Muscle layer of colon (tissue), 2 donors: ENCODE data around the gene PAX6.

Source experiments
- H3K27ac ChIP-seq: one replicate; pipeline ENCODE4 v1.7.0; 2013; ENCODE audit warnings: low read depth, mild to moderate bottlenecking, low read length, moderate library complexity
- H3K27me3 ChIP-seq, 2 donors: one replicate each; pipeline ENCODE4 v1.7.0; 2013; ENCODE audit warnings: low read length in 2 of 2, mild to moderate bottlenecking in 2 of 2; ENCODE audit not compliant: insufficient read depth in 2 of 2, control insufficient read depth in 1 of 2
- H3K36me3 ChIP-seq: one replicate; pipeline ENCODE4 v1.7.0; 2013; ENCODE audit warnings: mild to moderate bottlenecking, low read length; ENCODE audit not compliant: insufficient read depth
- H3K4me1 ChIP-seq: one replicate; pipeline ENCODE4 v1.7.0; 2013; ENCODE audit warnings: mild to moderate bottlenecking, low read length; ENCODE audit not compliant: insufficient read depth
- H3K4me3 ChIP-seq, 2 donors: one replicate each; pipeline ENCODE4 v1.7.0; 2013; ENCODE audit warnings: low read length in 2 of 2, low read depth in 1 of 2, mild to moderate bottlenecking in 1 of 2, moderate library complexity in 1 of 2
- H3K9ac ChIP-seq: one replicate; pipeline ENCODE4 v1.7.0; 2013; ENCODE audit warnings: low read length
- H3K9me3 ChIP-seq: one replicate; pipeline ENCODE4 v1.7.0; 2013; ENCODE audit warnings: mild to moderate bottlenecking, low read length
- donor health status: abdominal sarcoma.
- donor health status: Adenocarcinoma of cecum.

PAX6 gene

GRCh38 chr11:31790649-31791048 lies 20.5 kb downstream of the PAX6 start:
- H3K9me3 ChIP-seq = no peaks in the 10 kb centered on the region
- H3K9ac ChIP-seq = no peak overlapping the region
- H3K4me3 ChIP-seq = no peak overlapping the region
- H3K27me3 ChIP-seq = peaks cover 0 to 6% of the 10 kb centered on the region in 2 donors
- peaks cover 3% of the 10 kb centered on the region for H3K4me1 ChIP-seq
- H3K36me3 ChIP-seq = no peaks in the 10 kb centered on the region
- no peak overlapping the region for H3K27ac ChIP-seq

- Histone ChIP-seq H3K4me3 (no peak overlapping the region), H3K27me3 (no peaks in the 10 kb centered on the region), H3K4me1 (peaks cover 3% of the 10 kb centered on the region), H3K9me3 (no peaks in the 10 kb centered on the region), H3K27ac (no peak overlapping the region), H3K36me3 (no peaks in the 10 kb centered on the region), H3K9ac (no peak overlapping the region)
These were observed 23.0 kb downstream of the PAX6 start for GRCh38 chr11:31788085-31788484.

GRCh38 chr11:31786996-31787685 lies 24.0 kb downstream of the PAX6 start:
- no peak overlapping the region for H3K9ac ChIP-seq
- no peaks in the 10 kb centered on the region for H3K27me3 ChIP-seq
- H3K4me1 ChIP-seq = peaks cover 3% of the 10 kb centered on the region
- no peaks in the 10 kb centered on the region for H3K36me3 ChIP-seq
- H3K4me3 ChIP-seq = no peak overlapping the region
- no peak overlapping the region for H3K27ac ChIP-seq
- H3K9me3 ChIP-seq = no peaks in the 10 kb centered on the region

DNA sequence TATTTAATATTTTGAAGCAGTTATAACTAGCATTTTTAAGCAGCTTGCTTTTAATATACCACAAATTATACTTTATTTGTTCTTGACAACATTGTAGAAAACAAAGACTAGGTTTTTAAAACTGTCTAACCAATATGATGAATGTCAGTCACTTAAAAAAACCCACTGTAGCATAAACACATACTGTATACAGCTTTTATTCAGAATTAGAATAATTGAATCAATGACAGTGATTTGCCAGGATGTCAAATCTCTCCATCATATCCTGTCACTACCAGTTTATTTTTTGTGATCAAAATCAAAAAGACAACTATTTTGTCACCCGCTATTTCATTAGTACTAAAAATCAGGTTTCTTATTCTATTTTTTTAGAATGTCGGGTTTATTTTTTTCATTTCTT lies 26.5 kb downstream of the PAX6 start:
- Histone ChIP-seq H3K27ac (no peak overlapping the region), H3K9ac (no peak overlapping the region), H3K27me3 (no peaks in the 10 kb centered on the region), H3K4me3 (no peak overlapping the region), H3K36me3 (no peaks in the 10 kb centered on the region), H3K4me1 (no peaks in the 10 kb centered on the region), H3K9me3 (no peaks in the 10 kb centered on the region)

DNA sequence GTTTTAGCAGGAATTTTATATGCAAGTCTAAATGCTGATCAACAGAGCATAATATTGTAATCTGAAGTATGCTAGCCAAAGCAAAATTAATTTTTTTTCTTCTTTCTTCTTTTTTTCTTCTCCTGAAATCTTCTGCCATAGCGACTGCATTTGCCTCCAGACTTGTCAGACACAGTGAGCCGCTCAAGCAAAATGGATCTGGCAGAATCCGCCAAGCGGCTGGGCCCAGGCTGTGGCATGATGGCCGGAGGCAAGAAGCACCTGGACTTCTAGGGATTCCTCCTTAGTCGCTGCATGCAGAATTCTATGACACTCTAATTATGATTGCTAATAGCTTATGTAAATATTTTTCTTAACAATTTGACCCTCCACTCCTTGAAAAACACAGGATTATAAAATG lies 27.9 kb downstream of the PAX6 start:
- Histone ChIP-seq H3K9me3 (no peaks in the 10 kb centered on the region), H3K27me3 (no peaks in the 10 kb centered on the region)

DNA sequence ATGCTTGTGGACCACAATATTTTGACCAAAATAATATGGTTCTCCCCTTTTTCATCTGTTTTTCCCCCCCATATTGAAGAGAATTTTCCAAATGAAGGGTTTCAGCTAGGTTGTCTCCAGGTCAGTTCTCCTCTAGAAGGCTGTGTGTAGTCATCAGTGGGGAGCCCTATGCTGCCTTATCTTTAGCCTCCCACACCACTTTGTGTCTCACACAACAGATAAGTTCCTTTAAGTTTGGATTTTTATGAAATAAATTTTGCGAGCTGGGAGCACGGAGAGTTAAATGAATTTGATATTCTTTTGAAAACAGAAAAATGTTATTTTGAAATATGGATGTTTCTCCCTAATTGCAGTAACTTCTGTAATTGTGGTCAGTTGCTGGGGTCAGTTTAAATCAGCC lies 28.9 kb downstream of the PAX6 start:
- H3K4me3 ChIP-seq = no peak overlapping the region
- H3K27ac ChIP-seq = no peak overlapping the region
- no peaks in the 10 kb centered on the region for H3K36me3 ChIP-seq
- no peaks in the 10 kb centered on the region for H3K4me1 ChIP-seq
- H3K9me3 ChIP-seq = no peaks in the 10 kb centered on the region
- no peak overlapping the region for H3K9ac ChIP-seq
- H3K27me3 ChIP-seq = no peaks in the 10 kb centered on the region

More for the DNA sequence above, 27.9 kb downstream of the PAX6 start:
- no peaks in the 10 kb centered on the region for H3K4me1 ChIP-seq
- no peak overlapping the region for H3K27ac ChIP-seq
- no peak overlapping the region for H3K4me3 ChIP-seq
- no peak overlapping the region for H3K9ac ChIP-seq
- H3K36me3 ChIP-seq = no peaks in the 10 kb centered on the region

DNA sequence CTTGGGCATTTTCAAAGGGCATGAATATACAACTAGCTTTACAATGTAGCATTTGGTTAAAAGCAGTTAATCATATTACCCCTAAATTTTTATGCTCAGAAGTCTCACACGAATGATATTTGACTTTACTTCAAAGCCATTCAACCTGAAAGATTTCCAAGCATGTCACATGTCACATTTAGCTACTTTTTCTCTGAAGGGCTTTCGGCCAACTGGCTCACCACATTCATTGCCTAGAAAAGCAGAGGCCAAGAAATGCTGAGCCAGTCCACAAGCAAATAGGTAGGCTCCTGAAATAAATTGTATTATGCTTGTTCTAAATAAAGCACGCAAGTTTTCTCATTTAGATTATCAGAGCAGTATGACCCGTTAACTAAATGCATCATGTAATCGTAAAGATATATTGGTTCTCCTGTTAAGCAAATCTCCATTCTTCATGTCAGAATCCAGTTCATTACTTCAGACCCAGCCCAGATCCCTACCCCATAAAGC lies 30.6 kb downstream of the PAX6 start:
- Histone ChIP-seq H3K27ac (no peak overlapping the region), H3K36me3 (no peaks in the 10 kb centered on the region), H3K27me3 (no peaks in the 10 kb centered on the region), H3K9me3 (no peaks in the 10 kb centered on the region), H3K9ac (no peak overlapping the region), H3K4me3 (no peak overlapping the region), H3K4me1 (no peaks in the 10 kb centered on the region)

- no peaks in the 10 kb centered on the region for H3K4me1 ChIP-seq
- no peaks in the 10 kb centered on the region for H3K27me3 ChIP-seq
- no peaks in the 10 kb centered on the region for H3K9me3 ChIP-seq
- no peak overlapping the region for H3K27ac ChIP-seq
- H3K36me3 ChIP-seq = no peaks in the 10 kb centered on the region
- no peak overlapping the region for H3K4me3 ChIP-seq
- no peak overlapping the region for H3K9ac ChIP-seq
These were observed 31.0 kb downstream of the PAX6 start for GRCh38 chr11:31780078-31780477.

DNA sequence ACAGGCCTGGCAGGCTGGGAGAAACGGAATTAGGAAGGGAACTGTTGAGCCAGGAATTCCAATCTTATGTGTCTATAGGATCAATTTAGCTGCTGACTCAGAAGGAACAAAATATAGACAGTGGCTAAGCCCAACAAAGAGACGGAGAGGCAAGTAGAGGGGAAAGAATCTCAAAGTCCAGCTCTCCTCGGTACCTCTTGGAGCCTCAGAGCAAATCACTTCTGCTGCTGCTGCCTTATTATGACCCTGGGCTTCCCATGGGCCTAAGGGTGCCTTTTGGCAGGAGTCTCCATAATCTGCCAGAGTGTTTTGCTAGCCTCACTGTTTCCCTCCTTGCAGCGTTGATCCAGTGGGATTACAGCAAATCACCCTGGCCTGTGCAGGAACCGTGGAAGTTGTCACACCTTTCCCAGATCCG lies 31.7 kb downstream of the PAX6 start:
- H3K4me3 ChIP-seq = no peak overlapping the region
- no peaks in the 10 kb centered on the region for H3K27me3 ChIP-seq
- no peak overlapping the region for H3K27ac ChIP-seq
- H3K9ac ChIP-seq = no peak overlapping the region
- no peaks in the 10 kb centered on the region for H3K4me1 ChIP-seq
- H3K36me3 ChIP-seq = no peaks in the 10 kb centered on the region
- H3K9me3 ChIP-seq = no peaks in the 10 kb centered on the region

DNA sequence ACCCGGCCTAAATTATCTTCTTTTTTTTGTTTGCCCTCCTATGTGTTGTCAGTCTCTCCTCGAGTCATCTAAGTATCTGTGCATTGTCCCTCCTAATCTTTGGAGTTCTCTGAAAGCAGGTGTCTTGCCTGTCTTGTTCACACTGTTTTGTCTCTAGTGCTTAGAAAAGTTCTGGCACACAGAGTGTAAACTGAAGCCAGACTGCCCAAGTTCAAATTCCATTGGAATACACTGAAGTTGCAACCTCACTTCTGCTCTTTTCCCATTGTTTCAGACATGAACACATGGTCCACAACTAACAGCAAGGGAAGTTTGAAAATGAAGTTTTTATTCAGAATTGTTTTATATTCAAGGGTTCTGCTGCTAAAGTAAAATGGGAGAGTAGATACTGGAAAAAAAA lies 38.7 kb downstream of the PAX6 start:
- no peaks in the 10 kb centered on the region for H3K4me1 ChIP-seq
- no peak overlapping the region for H3K27ac ChIP-seq

DNA sequence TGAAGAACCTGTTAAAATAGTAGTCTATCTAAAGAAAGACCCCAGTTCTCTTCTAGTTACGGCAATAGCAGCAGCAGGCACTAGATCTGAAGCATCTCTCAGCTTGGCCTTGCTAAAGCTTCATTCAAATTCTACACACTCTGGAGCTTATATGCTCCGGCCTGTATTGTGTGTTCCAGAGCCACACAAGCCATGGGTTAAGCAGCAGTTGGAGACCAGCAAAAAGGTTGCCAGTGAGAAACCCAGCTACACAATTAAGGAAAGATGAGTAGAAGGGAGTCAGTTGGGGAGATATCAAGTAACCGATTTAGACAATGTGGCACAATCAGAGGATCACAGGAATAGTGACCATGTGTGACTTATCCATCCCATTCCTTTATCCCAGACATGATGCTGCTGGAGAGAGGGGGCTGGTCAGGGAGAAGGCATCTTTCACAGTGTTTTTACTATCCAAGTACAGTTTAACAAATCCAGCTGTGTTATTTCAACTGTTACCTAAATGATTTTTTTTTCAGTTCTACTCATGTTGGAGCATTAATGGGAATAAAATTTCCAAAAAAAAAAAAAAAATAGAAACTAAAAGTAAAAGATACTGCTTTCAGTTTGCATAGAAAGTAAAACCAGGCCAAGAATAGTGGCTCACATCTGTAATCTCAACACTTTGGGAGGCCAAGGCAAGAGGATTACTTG lies 41.0 kb downstream of the PAX6 start:
- H3K4me1 ChIP-seq = no peaks in the 10 kb centered on the region
- H3K9ac ChIP-seq = no peak overlapping the region
- H3K9me3 ChIP-seq = no peaks in the 10 kb centered on the region
- H3K36me3 ChIP-seq = no peaks in the 10 kb centered on the region
- H3K27ac ChIP-seq = no peak overlapping the region
- no peaks in the 10 kb centered on the region for H3K27me3 ChIP-seq
- no peak overlapping the region for H3K4me3 ChIP-seq

More for the DNA sequence above, 38.7 kb downstream of the PAX6 start:
- H3K9ac ChIP-seq = no peak overlapping the region
- H3K27me3 ChIP-seq = no peaks in the 10 kb centered on the region
- H3K4me3 ChIP-seq = no peak overlapping the region
- no peaks in the 10 kb centered on the region for H3K9me3 ChIP-seq
- H3K36me3 ChIP-seq = no peaks in the 10 kb centered on the region
